PFSK-1 (cell line): ENCODE measurements around the gene PURA.

ENCODE experiments used
- POLR2AphosphoS5 ChIP-seq: IDR thresholded peaks from 2 replicates; pipeline ENCODE4 v1.6.1; 2012; ENCODE audit warnings: low read depth, mild to moderate bottlenecking, control low read depth, low read length, moderate library complexity
- REST ChIP-seq, 2 experiments: IDR thresholded peaks; 2 replicates each; pipeline versions ENCODE4 v1.6.1 to v1.8.0; 2011 to 2012; ENCODE audit warnings: low read depth in 2 of 2, low read length in 2 of 2, control low read depth in 1 of 2, inconsistent platforms in 1 of 2, mild to moderate bottlenecking in 1 of 2, moderate library complexity in 1 of 2; ENCODE audit not compliant: insufficient read depth in 1 of 2

DNA sequence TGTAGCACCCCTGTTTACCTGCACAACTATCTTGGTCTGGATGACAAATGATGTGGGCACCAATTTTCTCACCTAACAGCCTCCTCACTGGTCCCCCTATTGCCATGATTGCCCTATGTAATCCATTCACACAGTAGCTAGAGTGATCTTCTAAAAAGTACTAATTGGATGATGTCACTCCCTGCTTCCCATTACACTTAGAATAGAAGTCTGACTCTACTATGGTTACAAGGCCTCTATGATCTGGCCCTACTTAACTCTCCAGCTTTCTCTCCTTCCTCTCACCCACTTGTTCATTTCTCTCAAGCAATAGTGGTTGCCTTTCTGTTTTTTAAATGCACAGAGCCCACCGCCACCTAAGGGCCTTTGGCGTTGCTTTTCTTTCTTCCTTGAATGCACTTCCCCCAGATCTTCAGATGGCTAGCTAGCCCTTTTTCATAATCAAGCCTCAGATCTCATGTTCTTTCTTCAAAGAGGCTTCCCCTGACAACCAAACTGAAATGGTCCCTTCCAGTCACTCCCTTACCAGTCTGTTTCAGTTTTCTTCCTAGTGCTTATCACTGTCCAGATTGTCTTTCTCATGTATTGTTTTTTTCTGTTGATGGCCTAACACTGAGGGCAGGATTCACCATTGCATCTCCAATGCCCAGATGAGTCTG is 20.5 kb downstream of the PURA start:
- TF ChIP-seq REST (IDR thresholded peaks at IDR 0.05; ENCODE audit: insufficient read depth in 1 of 2, low read depth in 2 of 2, low read length in 2 of 2): no peak
- no peak for TF ChIP-seq POLR2AphosphoS5
